CD4-positive, CD25-positive, alpha-beta regulatory T cell (primary cell): Measurements from ENCODE around the gene ACTL7A. TPM values are rescaled to one million over a fixed set of nuclear protein-coding genes. Genes with fewer than 3 reads are reported as not detected.
"Not testable (repeated sequence)": the region's sequence is repeated elsewhere in the genome, so short reads cannot be mapped to it uniquely, and the experiment has no call there.

ENCODE experiments used
- ATAC-seq, 2 donors: fragments of 150-1000 bp; cut with Tn5 transposase; one replicate each; pipeline ENCODE4 v1.10.0; 2021; ENCODE audit warnings: low read depth in 2 of 2, moderate number of reproducible peaks in 2 of 2, moderate library complexity in 1 of 2
- DNase-seq, 3 donors: peaks; one replicate each; pipeline versions ENCODE4 v3.0.0 to v3.0.0-alpha.2; 2012 to 2022; ENCODE audit warnings: mixed read lengths in 1 of 3
- H3K27ac ChIP-seq: one replicate; pipeline ENCODE4 v1.7.0; 2013; ENCODE audit warnings: mild to moderate bottlenecking, low read length; ENCODE audit not compliant: insufficient read depth, poor library complexity, severe bottlenecking
- H3K27me3 ChIP-seq: one replicate; pipeline ENCODE4 v1.7.0; 2013; ENCODE audit warnings: low read length; ENCODE audit not compliant: control insufficient read depth, insufficient read depth
- H3K36me3 ChIP-seq: one replicate; pipeline ENCODE4 v1.7.0; 2013; ENCODE audit warnings: mild to moderate bottlenecking, low read length, moderate library complexity; ENCODE audit not compliant: control insufficient read depth, insufficient read depth
- H3K4me1 ChIP-seq: 2 replicates; pipeline ENCODE4 v1.7.0; 2013; ENCODE audit warnings: mild to moderate bottlenecking, low read length; ENCODE audit not compliant: insufficient read depth, control insufficient read depth, poor library complexity, severe bottlenecking
- H3K4me3 ChIP-seq: one replicate; pipeline ENCODE4 v1.7.0; 2013; ENCODE audit warnings: low read depth, mild to moderate bottlenecking, low read length, moderate library complexity
- H3K9me3 ChIP-seq, 2 experiments: 1 replicate in 1 of 2; 2 replicates in 1 of 2; pipeline ENCODE4 v1.7.0; 2013; ENCODE audit warnings: low read length in 2 of 2, mild to moderate bottlenecking in 1 of 2, moderate library complexity in 1 of 2; ENCODE audit not compliant: control insufficient read depth in 2 of 2
- H3K27ac Mint-ChIP-seq, 3 donors: one replicate each; pipeline ENCODE4 v1.8.0; 2020 to 2022; ENCODE audit warnings: mild to moderate bottlenecking in 3 of 3, mixed read lengths in 3 of 3, moderate library complexity in 2 of 3
- H3K27me3 Mint-ChIP-seq: one replicate; pipeline ENCODE4 v1.8.0; 2022; ENCODE audit warnings: mild to moderate bottlenecking, mixed read lengths
- H3K36me3 Mint-ChIP-seq: one replicate; pipeline ENCODE4 v1.8.0; 2020; ENCODE audit warnings: mixed read lengths
- H3K4me1 Mint-ChIP-seq, 4 donors: one replicate each; pipeline ENCODE4 v1.8.0; 2020 to 2022; ENCODE audit warnings: mixed read lengths in 4 of 4, mild to moderate bottlenecking in 1 of 4
- H3K4me3 Mint-ChIP-seq, 4 donors: one replicate each; pipeline ENCODE4 v1.8.0; 2020 to 2022; ENCODE audit warnings: mild to moderate bottlenecking in 4 of 4, mixed read lengths in 4 of 4, moderate library complexity in 3 of 4
- H3K9me3 Mint-ChIP-seq, 7 donors: one replicate each; pipeline ENCODE4 v1.8.0; 2020 to 2022; ENCODE audit warnings: mixed read lengths in 7 of 7, mild to moderate bottlenecking in 3 of 7, moderate library complexity in 2 of 7
- polyA plus RNA-seq, 4 donors: library from polyadenylated mRNA; unstranded; fragments of 300-500 nt; fragmentation: Illumina TruSeq; gene quantifications; one replicate each; pipeline ENCODE4 v1.2.3, GENCODE V29; 2021
- total RNA-seq: library from RNA; stranded (reverse); gene quantifications from one replicate; pipeline ENCODE4 v1.2.3, GENCODE V29; 2022

ACTL7A gene
- total and polyA plus RNA-seq, 5 donors from 2014 or later: not detected

GRCh38 chr9:108897324-108898096, 35.4 kb downstream of the ACTL7A start:
- DNase-seq (no peak), ATAC-seq (no peak)
- H3K27me3 ChIP-seq: no peaks in the 10 kb centered on the region
- Mint-ChIP-seq H3K4me1 (no peaks in the 10 kb centered on the region), H3K27ac (peak overlapping the region in 1 of 3 donors; percentile 53), H3K36me3 (peaks cover 65% of the 10 kb centered on the region), H3K27me3 (no peaks in the 10 kb centered on the region), H3K9me3 (no peaks in the 10 kb centered on the region), H3K4me3 (no peak overlapping the region)
- no peak overlapping the region for H3K27ac ChIP-seq
- H3K36me3 ChIP-seq: peaks cover 88% of the 10 kb centered on the region
- H3K9me3 ChIP-seq: no peaks in the 10 kb centered on the region
- no peaks in the 10 kb centered on the region for H3K4me1 ChIP-seq
- H3K4me3 ChIP-seq: no peak overlapping the region

GRCh38 chr9:108899023-108899695, 37.1 kb downstream of the ACTL7A start:
- not testable (repeated sequence) for H3K4me1 Mint-ChIP-seq, H3K4me1 ChIP-seq, H3K27me3 ChIP-seq, H3K4me3 Mint-ChIP-seq, H3K4me3 ChIP-seq, H3K27ac ChIP-seq, H3K27me3 Mint-ChIP-seq, ATAC-seq, H3K9me3 Mint-ChIP-seq, DNase-seq, H3K9me3 ChIP-seq
- Mint-ChIP-seq H3K27ac (peak overlapping the region in 1 of 3 donors; percentile 77), H3K36me3 (peaks cover 68% of the 10 kb centered on the region)
- H3K36me3 ChIP-seq: peaks cover 87% of the 10 kb centered on the region

- Mint-ChIP-seq H3K4me1 (no peaks in the 10 kb centered on the region), H3K36me3 (peaks cover 70% of the 10 kb centered on the region), H3K27ac (peak overlapping the region in 2 of 3 donors; percentile 26 to 46), H3K27me3 (no peaks in the 10 kb centered on the region), H3K4me3 (no peak overlapping the region), H3K9me3 (no peaks in the 10 kb centered on the region)
- no peak overlapping the region for H3K27ac ChIP-seq
- no peaks in the 10 kb centered on the region for H3K4me1 ChIP-seq
- H3K36me3 ChIP-seq: peaks cover 87% of the 10 kb centered on the region
- ATAC-seq: no peak
- DNase-seq: no peak
- no peaks in the 10 kb centered on the region for H3K9me3 ChIP-seq
- H3K4me3 ChIP-seq: no peak overlapping the region
- H3K27me3 ChIP-seq: no peaks in the 10 kb centered on the region
Observed at GRCh38 chr9:108900176-108900575, 38.1 kb downstream of the ACTL7A start.

- Mint-ChIP-seq H3K36me3 (peaks cover 62% of the 10 kb centered on the region), H3K27me3 (no peaks in the 10 kb centered on the region), H3K4me1 (no peaks in the 10 kb centered on the region), H3K4me3 (no peak overlapping the region), H3K27ac (no peak overlapping the region), H3K9me3 (no peaks in the 10 kb centered on the region)
- DNase-seq (no peak), ATAC-seq (no peak)
- Histone ChIP-seq H3K27ac (no peak overlapping the region), H3K36me3 (peaks cover 93% of the 10 kb centered on the region), H3K27me3 (no peaks in the 10 kb centered on the region), H3K9me3 (no peaks in the 10 kb centered on the region), H3K4me3 (no peak overlapping the region), H3K4me1 (no peaks in the 10 kb centered on the region)
Observed at GRCh38 chr9:108903420-108904103, 41.5 kb downstream of the ACTL7A start.

GRCh38 chr9:108904161-108904560, 42.1 kb downstream of the ACTL7A start:
- H3K36me3 Mint-ChIP-seq: peaks cover 64% of the 10 kb centered on the region
- H3K9me3 ChIP-seq: no peaks in the 10 kb centered on the region
- H3K27ac Mint-ChIP-seq: no peak overlapping the region
- no peaks in the 10 kb centered on the region for H3K27me3 ChIP-seq
- DNase-seq (no peak), ATAC-seq (no peak)
- no peaks in the 10 kb centered on the region for H3K27me3 Mint-ChIP-seq
- H3K4me3 Mint-ChIP-seq: no peak overlapping the region
- no peaks in the 10 kb centered on the region for H3K4me1 ChIP-seq
- no peaks in the 10 kb centered on the region for H3K9me3 Mint-ChIP-seq
- H3K4me3 ChIP-seq: no peak overlapping the region
- no peak overlapping the region for H3K27ac ChIP-seq
- H3K36me3 ChIP-seq: peaks cover 92% of the 10 kb centered on the region
- no peaks in the 10 kb centered on the region for H3K4me1 Mint-ChIP-seq

- Mint-ChIP-seq H3K9me3 (no peaks in the 10 kb centered on the region), H3K27me3 (no peaks in the 10 kb centered on the region), H3K27ac (peak overlapping the region in 1 of 3 donors; percentile 61), H3K4me1 (peaks cover 0 to 1% (median 0%) of the 10 kb centered on the region in 4 donors), H3K36me3 (peaks cover 67% of the 10 kb centered on the region), H3K4me3 (no peak overlapping the region)
- H3K27me3 ChIP-seq: no peaks in the 10 kb centered on the region
- peaks cover 91% of the 10 kb centered on the region for H3K36me3 ChIP-seq
- no peaks in the 10 kb centered on the region for H3K9me3 ChIP-seq
- H3K4me1 ChIP-seq: no peaks in the 10 kb centered on the region
- H3K4me3 ChIP-seq: no peak overlapping the region
- H3K27ac ChIP-seq: no peak overlapping the region
- DNase-seq (no peak), ATAC-seq (no peak)
Observed at GRCh38 chr9:108905494-108905893, 43.4 kb downstream of the ACTL7A start.

GRCh38 chr9:108910402-108910801, 48.3 kb downstream of the ACTL7A start:
- no peak for ATAC-seq
- Histone ChIP-seq H3K4me1 (peaks cover 14% of the 10 kb centered on the region), H3K36me3 (peaks cover 81% of the 10 kb centered on the region), H3K9me3 (no peaks in the 10 kb centered on the region), H3K4me3 (no peak overlapping the region), H3K27me3 (no peaks in the 10 kb centered on the region), H3K27ac (no peak overlapping the region)
- peaks cover 9 to 23% (median 15%) of the 10 kb centered on the region in 4 donors for H3K4me1 Mint-ChIP-seq
- peaks cover 60% of the 10 kb centered on the region for H3K36me3 Mint-ChIP-seq
- H3K9me3 Mint-ChIP-seq: no peaks in the 10 kb centered on the region
- H3K27me3 Mint-ChIP-seq: no peaks in the 10 kb centered on the region
- H3K27ac Mint-ChIP-seq: peak overlapping the region; percentile 45 to 70 (median 45)
- DNase-seq: no peak
- no peak overlapping the region for H3K4me3 Mint-ChIP-seq
